Mesothelial cell of epicardium (in vitro differentiated cells): ENCODE measurements around the gene SERPINB8. TPM values are rescaled to one million over a fixed set of nuclear protein-coding genes. Genes with fewer than 3 reads are reported as not detected.

Experiments
- DNase-seq, 2 experiments: peaks; one replicate each; pipeline ENCODE4 v3.0.0; 2021; ENCODE audit warnings: low spot score in 2 of 2; ENCODE audit not compliant: unreplicated experiment in 2 of 2
- H3K27ac Mint-ChIP-seq: 2 replicates; pipeline ENCODE4 v1.8.0; 2021; ENCODE audit warnings: mixed read lengths
- H3K27me3 Mint-ChIP-seq: 2 replicates; pipeline ENCODE4 v1.8.0; 2021; ENCODE audit warnings: low read depth, mixed read lengths
- H3K36me3 Mint-ChIP-seq: 2 replicates; pipeline ENCODE4 v1.8.0; 2021; ENCODE audit warnings: mixed read lengths
- H3K4me1 Mint-ChIP-seq: 2 replicates; pipeline ENCODE4 v1.8.0; 2021; ENCODE audit warnings: mixed read lengths
- H3K4me3 Mint-ChIP-seq: 2 replicates; pipeline ENCODE4 v1.8.0; 2021; ENCODE audit warnings: mild to moderate bottlenecking, moderate library complexity, mixed read lengths
- H3K9me3 Mint-ChIP-seq: 2 replicates; pipeline ENCODE4 v1.8.0; 2021; ENCODE audit warnings: mixed read lengths
- total RNA-seq: library from RNA; stranded (reverse); gene quantifications from 3 replicates; pipeline ENCODE4 v1.2.1, GENCODE V29; 2021
- TF ChIP-seq, protein P1 (sequence below): fragments of 200-600 bp; sonication (generic); IDR thresholded peaks from one replicate; pipeline ENCODE4 v1.5.0; 2021; ENCODE audit warnings: antibody characterized with exemption; ENCODE audit not compliant: unreplicated experiment

The SERPINB8 gene
- total RNA-seq, 1 donor from 2014 or later = 5.3 TPM

DNA sequence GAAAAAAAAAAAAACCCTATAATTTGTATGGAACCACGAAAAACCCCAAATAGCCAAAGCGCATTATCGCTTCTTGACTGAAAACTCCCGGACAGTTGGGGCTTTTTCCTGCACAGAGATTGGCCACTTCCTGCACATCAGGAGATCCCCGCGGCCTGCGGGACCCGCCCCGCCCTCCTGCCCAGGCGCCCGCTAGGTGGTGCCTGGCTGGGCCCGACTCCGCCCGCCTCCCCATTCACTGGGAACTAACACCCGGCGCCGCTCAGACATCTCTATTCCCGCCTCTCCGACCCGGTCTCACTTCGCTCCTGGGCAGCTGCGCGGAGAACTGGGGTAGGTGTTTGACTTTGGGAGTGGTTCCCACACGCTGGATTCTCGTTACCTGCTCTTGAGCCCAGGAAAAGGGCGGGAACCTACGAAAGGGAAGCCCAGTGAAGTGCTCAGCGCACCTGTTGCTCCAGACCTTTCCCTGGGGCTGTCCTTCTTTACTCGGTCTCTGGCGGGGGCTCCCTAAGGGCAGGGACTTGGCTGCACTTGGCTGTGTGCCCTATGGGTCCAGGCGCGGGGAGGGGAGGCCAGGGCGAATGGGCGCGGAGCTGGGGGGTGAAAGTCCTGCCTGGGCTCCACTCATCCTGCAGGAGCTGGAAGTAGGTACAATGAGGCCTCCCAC, 20.7 kb upstream of the SERPINB8 start, which contains the start of gene HMSD:
HMSD (plus strand) TSS at position 234 of the 670 bp plus-strand sequence. CDS start 4,155 bp downstream, outside the sequence.
- no peaks in the 10 kb centered on the region for H3K36me3 Mint-ChIP-seq
- peak within 1 kb of the TSS; percentile 72 for H3K27ac Mint-ChIP-seq
- H3K9me3 Mint-ChIP-seq = peaks cover 10% of the 10 kb centered on the region
- peaks cover 15% of the 10 kb centered on the region for H3K27me3 Mint-ChIP-seq
- peaks cover 19% of the 10 kb centered on the region for H3K4me1 Mint-ChIP-seq
- TF ChIP-seq, protein P1, sequence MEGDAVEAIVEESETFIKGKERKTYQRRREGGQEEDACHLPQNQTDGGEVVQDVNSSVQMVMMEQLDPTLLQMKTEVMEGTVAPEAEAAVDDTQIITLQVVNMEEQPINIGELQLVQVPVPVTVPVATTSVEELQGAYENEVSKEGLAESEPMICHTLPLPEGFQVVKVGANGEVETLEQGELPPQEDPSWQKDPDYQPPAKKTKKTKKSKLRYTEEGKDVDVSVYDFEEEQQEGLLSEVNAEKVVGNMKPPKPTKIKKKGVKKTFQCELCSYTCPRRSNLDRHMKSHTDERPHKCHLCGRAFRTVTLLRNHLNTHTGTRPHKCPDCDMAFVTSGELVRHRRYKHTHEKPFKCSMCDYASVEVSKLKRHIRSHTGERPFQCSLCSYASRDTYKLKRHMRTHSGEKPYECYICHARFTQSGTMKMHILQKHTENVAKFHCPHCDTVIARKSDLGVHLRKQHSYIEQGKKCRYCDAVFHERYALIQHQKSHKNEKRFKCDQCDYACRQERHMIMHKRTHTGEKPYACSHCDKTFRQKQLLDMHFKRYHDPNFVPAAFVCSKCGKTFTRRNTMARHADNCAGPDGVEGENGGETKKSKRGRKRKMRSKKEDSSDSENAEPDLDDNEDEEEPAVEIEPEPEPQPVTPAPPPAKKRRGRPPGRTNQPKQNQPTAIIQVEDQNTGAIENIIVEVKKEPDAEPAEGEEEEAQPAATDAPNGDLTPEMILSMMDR = no peak
- DNase-seq = peak; percentile 44 to 70
- H3K4me3 Mint-ChIP-seq = peak within 1 kb of the TSS; percentile 74

DNA sequence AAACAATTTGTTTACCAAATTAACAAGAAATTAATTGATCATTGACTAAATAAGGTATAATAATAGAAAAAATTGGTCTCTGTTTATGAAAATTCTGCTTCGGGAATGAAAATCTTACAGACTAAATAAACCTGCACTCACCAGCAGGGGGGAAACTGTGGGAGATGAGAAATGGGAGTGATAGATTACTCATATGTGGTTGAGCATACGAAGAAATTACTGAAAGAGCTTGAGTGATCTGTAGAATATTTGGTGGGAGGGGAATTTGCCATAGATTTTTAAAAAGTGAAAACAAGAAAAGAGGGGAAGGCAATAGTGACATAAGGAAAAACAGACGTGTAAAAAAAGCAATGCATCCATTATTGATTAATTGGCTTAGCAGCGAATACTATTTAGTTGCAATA, 18.6 kb upstream of the SERPINB8 start:
- Mint-ChIP-seq H3K36me3 (no peaks in the 10 kb centered on the region), H3K4me1 (peaks cover 19% of the 10 kb centered on the region), H3K27ac (no peak overlapping the region), H3K4me3 (no peak overlapping the region), H3K27me3 (peaks cover 10% of the 10 kb centered on the region), H3K9me3 (peaks cover 5% of the 10 kb centered on the region)
- no peak for DNase-seq
- TF ChIP-seq, protein P1 = peak; percentile 35

DNA sequence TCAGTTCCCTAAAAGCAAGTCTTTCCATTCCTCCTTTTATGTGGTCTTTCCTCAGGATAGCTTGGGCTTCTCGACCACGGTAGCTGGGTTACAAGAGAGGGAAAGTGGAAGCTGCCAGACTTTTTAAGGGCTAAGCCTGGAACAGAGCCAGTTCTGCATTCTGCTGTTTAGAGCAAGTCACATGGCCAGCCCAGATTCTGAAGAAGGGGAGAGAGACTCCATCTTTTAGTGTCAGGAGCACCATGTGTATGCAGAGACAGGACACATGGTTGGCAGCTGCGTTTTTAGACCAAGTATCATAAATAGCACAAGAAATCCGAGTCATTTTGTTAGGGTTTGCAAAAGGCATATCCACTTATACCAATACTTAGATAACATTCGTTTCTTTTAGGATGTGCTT, 16.1 kb upstream of the SERPINB8 start:
- no peak for DNase-seq
- TF ChIP-seq, protein P1 = no peak
- Mint-ChIP-seq H3K36me3 (no peaks in the 10 kb centered on the region), H3K27ac (no peak overlapping the region), H3K27me3 (no peaks in the 10 kb centered on the region), H3K4me1 (peaks cover 11% of the 10 kb centered on the region), H3K9me3 (peaks cover 5% of the 10 kb centered on the region), H3K4me3 (no peak overlapping the region)

DNA sequence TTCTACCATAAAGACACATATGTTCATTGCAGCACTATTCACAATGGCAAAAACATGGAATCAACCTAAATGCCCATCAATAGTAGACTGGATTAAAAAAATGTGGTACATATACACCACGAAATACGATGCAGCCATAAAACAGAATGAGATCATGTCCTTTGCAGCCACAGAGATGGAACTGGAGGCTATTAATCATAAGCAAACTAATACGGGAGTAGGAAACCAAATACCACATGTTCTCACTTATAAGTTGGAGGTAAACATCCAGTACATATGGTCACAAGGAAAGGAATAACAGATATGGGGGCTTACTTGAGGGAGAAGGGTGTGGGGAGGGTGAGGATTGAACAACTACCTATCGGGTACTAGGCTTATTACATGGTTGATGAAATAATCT, 13.1 kb upstream of the SERPINB8 start:
- TF ChIP-seq, protein P1 = no peak
- no peak for DNase-seq
- no peak overlapping the region for H3K4me3 Mint-ChIP-seq
- peaks cover 6% of the 10 kb centered on the region for H3K9me3 Mint-ChIP-seq
- no peaks in the 10 kb centered on the region for H3K36me3 Mint-ChIP-seq
- H3K27ac Mint-ChIP-seq = no peak overlapping the region
- H3K27me3 Mint-ChIP-seq = no peaks in the 10 kb centered on the region
- no peaks in the 10 kb centered on the region for H3K4me1 Mint-ChIP-seq

DNA sequence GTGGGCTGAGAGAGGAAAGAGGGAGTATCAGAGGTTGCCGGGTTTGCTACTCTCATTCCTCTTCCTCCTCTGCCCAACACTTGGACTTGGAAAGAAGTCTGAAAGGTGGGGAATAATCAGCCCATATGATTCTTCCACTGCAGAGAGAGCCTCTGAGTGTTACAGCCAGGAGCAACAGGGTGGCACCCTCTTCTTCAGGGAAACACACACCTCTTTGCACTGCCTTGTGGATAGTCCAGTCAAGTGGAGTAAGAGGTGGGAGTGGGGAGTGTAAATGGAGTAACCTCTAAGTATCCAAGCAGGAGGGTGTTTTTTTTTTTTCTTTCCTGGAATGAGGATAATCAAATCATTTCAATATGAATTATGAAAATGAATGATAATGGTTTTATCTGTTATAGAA, 9.0 kb upstream of the SERPINB8 start:
- H3K27ac Mint-ChIP-seq = no peak overlapping the region
- H3K9me3 Mint-ChIP-seq = peaks cover 6% of the 10 kb centered on the region
- TF ChIP-seq, protein P1 = no peak
- no peaks in the 10 kb centered on the region for H3K36me3 Mint-ChIP-seq
- H3K4me3 Mint-ChIP-seq = no peak overlapping the region
- no peaks in the 10 kb centered on the region for H3K27me3 Mint-ChIP-seq
- no peak for DNase-seq
- no peaks in the 10 kb centered on the region for H3K4me1 Mint-ChIP-seq
